Muscle of back (tissue), 11 donors: Measurements from ENCODE around the gene PLOD1. TPM values are rescaled to one million over a fixed set of nuclear protein-coding genes. Genes with fewer than 3 reads are reported as not detected.
A peak's percentile ranks its signal among the peaks of the same experiment; 100 is the strongest.

Experiments
- DNase-seq, 3 donors: peaks; one replicate each; pipeline versions ENCODE4 v3.0.0 to v3.0.0-alpha.2; 2013
- polyA plus RNA-seq, 10 donors: library from polyadenylated mRNA; unstranded; fragments of 120-200 nt; gene quantifications; one replicate each; pipeline ENCODE4 v1.2.1, GENCODE V29; 2013; ENCODE audit not compliant: insufficient read length in 10 of 10

PLOD1 gene
- polyA plus RNA-seq, 10 donors = 133 to 221 (median 172) TPM

DNA sequence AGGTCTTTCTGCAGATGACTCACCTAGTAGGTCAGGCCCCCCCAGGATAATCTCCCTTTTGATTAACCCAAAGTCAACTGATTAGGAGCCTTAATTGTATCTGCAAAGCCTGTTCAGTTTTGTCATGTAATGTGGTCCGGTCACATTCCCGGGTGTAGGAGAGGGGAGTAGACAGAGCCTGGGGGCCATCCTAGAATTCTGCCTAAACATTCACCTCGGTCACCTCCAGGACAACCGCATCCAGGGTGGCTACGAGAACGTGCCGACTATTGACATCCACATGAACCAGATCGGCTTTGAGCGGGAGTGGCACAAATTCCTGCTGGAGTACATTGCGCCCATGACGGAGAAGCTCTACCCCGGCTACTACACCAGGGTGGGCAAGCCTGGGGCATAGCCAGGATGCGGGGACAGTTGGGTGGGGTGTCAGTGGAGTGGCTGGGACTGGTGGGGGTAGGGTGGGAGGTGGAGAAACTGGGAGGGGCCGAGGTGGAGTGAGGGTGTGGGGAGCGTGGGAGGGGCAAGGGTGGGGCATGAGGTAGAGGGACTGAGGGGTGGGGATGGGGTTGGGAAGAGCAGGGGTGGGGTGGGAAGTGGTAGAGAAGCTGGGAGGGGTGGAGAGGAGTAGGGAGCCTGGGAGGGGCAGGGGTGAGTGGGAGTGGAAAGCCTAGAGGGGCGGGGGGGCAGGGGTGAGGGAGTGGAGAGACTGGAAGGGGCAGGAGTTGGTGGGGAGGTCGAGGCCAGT is 36.1 kb downstream of the PLOD1 start:
- no peak for DNase-seq

- DNase-seq = no peak
Observed at GRCh38 chr1:11977625-11978024, 43.1 kb downstream of the PLOD1 start.

GRCh38 chr1:11978301-11978700 is 43.8 kb downstream of the PLOD1 start:
- DNase-seq = no peak

- DNase-seq = no peak
Observed at GRCh38 chr1:11979028-11979850, 44.7 kb downstream of the PLOD1 start.

- DNase-seq = peak; percentile 97 to 99 (median 97)
Observed at GRCh38 chr1:11979851-11980675, 45.5 kb downstream of the PLOD1 start, which contains the start of gene MFN2. Gene MFN2, plus strand, starts transcription at chr1:11980444. Its CDS starts 8,725 bp downstream, at chr1:11989169.

- no peak for DNase-seq
Observed at GRCh38 chr1:11980676-11980972, 46.1 kb downstream of the PLOD1 start.

DNA sequence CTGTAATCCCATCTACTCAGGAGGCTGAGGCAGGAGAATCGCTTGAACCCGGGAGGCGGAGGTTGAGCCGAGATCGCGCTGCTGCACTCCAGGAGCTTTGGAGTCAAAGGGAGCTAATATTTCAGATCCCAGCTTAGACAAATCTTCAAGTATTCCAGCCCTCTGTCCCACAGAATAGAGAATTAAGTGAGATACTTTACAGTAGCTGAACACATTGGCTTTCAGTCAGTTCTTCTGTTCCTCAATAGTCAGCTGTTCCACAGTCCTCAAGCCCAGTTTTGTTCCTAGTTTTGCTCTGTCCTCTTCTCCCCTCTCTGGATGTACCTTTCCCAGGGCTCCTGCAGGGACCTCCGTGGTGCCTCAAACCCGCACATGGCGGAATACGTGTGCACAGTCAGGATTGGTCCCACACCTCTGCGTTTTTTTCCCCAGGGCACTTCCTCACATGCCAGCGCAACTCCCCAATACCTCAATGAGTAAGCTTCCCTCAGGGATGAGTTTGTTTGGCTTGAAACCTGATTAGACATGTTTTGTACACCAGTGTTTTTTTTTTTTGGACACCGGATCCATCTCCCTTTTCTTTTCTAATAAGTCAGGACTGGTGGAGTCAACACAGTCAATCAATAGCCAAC is 47.0 kb downstream of the PLOD1 start:
- no peak for DNase-seq

GRCh38 chr1:11982010-11982392 is 47.5 kb downstream of the PLOD1 start:
- DNase-seq = no peak

GRCh38 chr1:11984121-11984520 is 49.6 kb downstream of the PLOD1 start:
- no peak for DNase-seq

GRCh38 chr1:11984576-11984975 is 50.1 kb downstream of the PLOD1 start:
- DNase-seq = no peak

- no peak for DNase-seq
Observed at GRCh38 chr1:11985171-11985570, 50.7 kb downstream of the PLOD1 start.

DNA sequence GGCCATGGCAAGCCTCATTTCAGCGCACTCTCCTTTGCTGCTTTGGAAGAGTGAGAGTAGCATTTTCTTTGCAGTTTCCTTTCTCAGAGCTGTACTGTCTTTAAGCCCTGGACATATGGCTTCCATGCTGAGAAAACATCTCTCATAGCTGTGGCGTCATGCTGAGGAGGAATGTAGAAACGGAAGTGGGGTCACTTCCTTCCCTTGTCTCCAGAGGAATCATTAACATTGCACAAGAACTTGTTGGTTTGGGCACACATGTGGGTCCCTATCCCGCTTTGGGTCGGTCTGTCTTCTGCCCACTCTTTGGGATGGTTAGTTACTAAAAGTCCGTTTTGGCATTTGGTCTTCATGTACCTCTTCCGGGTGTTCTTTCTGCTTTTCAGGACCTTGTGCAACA is 51.3 kb downstream of the PLOD1 start:
- no peak for DNase-seq

DNA sequence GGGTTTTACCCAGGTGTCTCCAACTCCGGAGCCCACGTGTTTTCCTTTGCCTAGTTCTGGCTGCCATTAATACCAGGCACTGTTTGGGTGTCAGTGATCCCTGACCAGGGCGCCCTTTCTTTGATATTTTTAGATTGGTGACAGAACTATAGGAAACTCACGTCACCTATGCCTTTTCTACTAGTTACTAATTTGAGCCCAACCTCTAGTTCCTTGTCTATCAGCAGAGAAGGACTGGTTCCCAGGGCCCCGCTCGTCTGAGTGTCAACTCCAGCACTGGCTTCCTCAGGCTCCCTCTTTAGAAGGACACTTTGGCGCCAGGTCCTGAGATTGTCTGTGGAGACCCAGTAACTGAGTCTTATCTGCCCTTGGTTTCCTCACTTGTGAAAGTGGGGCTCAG is 55.2 kb downstream of the PLOD1 start:
- no peak for DNase-seq

- DNase-seq = no peak
Observed at GRCh38 chr1:11990303-11991032, 56.0 kb downstream of the PLOD1 start.

DNA sequence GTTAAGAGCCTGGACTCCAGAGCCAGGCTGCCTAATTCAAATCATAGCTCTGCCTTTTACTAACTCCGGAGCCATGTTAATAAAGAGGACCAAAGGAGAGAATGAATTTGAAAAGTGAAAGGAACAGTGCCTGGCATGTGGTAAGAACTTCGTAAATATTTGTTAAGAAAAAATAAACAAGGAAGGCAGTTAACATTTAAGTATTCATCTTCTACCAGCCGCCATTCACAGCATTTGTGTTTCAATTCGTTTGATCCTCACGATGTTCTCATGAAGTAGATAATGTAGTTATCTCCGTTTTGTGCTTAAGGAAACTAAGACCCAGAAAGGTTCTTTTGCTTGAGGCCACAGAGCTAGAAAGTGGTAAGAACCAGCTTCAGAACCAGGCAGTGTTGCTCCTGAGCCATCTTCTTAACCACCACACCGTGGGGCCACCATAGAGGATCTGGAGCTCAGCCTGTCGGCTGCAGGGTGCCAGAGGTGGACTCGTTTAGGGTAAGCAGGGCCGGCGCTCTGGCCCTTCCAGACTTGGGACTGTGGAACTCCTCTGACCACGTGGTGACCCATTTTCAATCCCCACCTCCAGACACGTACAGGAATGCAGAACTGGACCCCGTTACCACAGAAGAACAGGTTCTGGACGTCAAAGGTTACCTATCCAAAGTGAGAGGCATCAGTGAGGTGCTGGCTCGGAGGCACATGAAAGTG is 57.6 kb downstream of the PLOD1 start:
- DNase-seq = no peak

DNA sequence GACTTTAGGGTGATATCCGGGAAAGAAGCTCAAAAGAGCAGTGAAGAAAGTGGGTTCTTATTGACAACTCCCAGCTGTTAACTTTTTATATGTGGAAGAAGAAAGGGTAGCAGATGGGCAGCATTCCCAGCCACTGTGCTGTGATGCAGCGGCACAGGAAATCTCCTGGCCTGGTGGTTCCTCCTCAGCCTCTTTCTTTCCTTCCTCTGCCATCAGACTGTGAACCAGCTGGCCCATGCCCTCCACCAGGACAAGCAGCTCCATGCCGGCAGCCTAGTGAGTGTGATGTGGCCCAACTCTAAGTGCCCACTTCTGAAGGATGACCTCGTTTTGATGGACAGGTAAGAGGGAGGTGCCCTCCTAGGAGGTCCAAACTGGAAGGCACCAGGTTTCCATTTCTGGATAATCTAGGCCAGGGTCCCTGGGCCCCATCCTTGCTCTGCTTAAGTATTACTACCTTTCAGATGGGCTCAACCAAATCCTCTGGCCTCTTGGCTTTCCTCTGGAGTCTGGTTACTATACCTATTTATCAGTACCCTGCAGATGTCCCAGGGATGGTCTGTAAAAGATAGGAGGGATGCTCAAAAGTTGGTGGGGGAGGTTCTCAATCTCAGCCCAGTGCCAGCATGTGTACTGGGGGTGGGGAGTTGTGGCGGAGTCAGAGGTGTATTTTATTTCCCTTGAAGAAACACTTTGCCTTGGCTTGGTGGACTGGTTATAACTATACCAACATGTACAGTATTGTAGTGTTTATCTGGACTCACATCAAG is 62.7 kb downstream of the PLOD1 start:
- DNase-seq = no peak

DNA sequence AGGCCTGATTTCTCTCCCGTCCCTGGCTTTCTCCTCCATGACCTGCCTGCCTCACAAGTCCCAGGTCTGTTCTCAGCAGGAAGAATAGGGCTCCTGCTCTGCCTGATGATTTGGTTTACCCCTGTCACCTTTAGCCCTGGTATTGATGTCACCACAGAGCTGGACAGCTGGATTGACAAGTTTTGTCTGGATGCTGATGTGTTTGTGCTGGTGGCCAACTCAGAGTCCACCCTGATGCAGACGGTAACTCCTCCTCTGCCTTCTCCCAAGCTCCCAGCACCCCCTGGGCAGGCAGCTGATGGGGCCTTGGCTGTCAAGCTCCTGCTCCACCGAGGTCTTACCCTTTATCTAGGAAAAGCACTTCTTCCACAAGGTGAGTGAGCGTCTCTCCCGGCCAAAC is 64.1 kb downstream of the PLOD1 start:
- DNase-seq = no peak

DNA sequence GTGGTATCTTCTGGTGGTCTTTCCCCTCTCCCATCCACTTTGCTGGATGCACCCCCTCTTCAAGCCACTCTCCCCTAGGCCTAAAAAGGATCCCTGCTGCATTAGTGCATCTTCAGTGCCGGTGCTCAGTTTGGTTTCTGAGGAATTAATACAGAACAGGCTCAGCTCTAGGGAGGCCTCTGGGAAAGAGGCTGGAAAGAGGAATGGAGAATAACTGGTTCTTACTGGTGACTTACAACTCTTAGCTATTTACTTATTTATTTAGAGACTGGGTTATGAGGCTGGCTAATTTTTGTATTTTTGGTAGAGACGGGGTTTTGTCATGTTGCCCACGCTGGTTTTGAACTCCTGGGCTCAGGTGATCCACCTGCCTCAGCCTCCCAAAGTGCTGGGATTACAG is 64.7 kb downstream of the PLOD1 start:
- DNase-seq = no peak

GRCh38 chr1:12001249-12001917 is 66.9 kb downstream of the PLOD1 start:
- peak in 1 of 3 donors; percentile 52 for DNase-seq
